K562 (cell line): Measurements from ENCODE around the gene RNF181.

Experiments used
- MCM3 ChIP-seq: fragments of 450-650 bp; IDR thresholded peaks from 2 replicates; pipeline ENCODE4 v1.6.1; 2016
- MTA2 ChIP-seq: fragments of 450-650 bp; IDR thresholded peaks from 2 replicates; pipeline ENCODE4 v1.6.1; 2016; ENCODE audit warnings: low read depth
- RAD21 ChIP-seq, 2 experiments: fragments of 250-450 bp in 1 of 2; fragments of 450-650 bp in 1 of 2; sonication (Bioruptor Pico) in 1 of 2; formaldehyde crosslinking in 1 of 2; IDR thresholded peaks in 1 of 2; conservative IDR thresholded peaks in 1 of 2; 2 replicates each; pipeline versions ENCODE4 v1.4.0 to v1.8.0; 2020 to 2022; ENCODE audit warnings: mild to moderate bottlenecking in 2 of 2, moderate library complexity in 1 of 2
- TARDBP ChIP-seq: fragments of 450-650 bp; IDR thresholded peaks from 2 replicates; pipeline ENCODE4 v1.6.1; 2016
- ZKSCAN8 ChIP-seq: fragments of 200-800 bp; sonication (Bioruptor generic); IDR thresholded peaks from 2 replicates; pipeline ENCODE4 v1.6.1; 2016; ENCODE audit warnings: missing genetic modification characterization, missing compliant biosample characterization
- ZNF785 ChIP-seq: fragments of 250-450 bp; sonication (Bioruptor Pico); IDR thresholded peaks from 2 replicates; pipeline ENCODE4 v1.4.0; 2020; ENCODE audit warnings: mild to moderate bottlenecking
- TF ChIP-seq, protein P1 (sequence below): sonication (generic); formaldehyde crosslinking; IDR thresholded peaks from 2 replicates; pipeline ENCODE4 v1.9.0; 2022; ENCODE audit warnings: mild to moderate bottlenecking, missing genetic modification reagents

DNA sequence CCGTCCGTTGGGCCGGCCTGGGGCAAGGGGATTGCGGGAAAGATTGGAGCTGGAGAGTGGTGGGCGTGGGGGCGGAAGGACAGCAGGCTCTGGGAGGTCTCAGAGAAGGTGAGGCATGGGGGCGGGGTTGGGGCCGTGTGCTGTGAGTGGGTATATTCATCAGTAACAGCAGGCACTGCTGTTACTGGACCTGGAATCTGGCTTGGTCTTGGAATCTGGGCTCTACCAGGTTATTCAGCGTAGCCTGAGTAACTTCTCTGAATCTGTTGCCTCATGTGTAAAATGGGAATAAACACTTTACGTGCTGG lies 435 bp downstream of the RNF181 start:
- TF ChIP-seq MCM3 (no peak), MTA2 (no peak), TARDBP (no peak), ZKSCAN8 (CRISPR knock-in tag) (no peak), ZNF785 (no peak), RAD21 (CRISPR knock-in tag; conservative IDR thresholded peaks at IDR 0.05 in 1 of 2, IDR thresholded peaks at IDR 0.05 in 1 of 2) (no peak)
- TF ChIP-seq, protein P1, sequence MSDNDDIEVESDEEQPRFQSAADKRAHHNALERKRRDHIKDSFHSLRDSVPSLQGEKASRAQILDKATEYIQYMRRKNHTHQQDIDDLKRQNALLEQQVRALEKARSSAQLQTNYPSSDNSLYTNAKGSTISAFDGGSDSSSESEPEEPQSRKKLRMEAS (CRISPR knock-in tag) = no peak
